Endothelial cell (in vitro differentiated cells): Measurements from ENCODE around the gene ADGRB2. TPM values are rescaled to one million over a fixed set of nuclear protein-coding genes. Genes with fewer than 3 reads are reported as not detected.

Source experiments
- DNase-seq: peaks from one replicate; pipeline ENCODE4 v3.0.0; 2021; ENCODE audit warnings: low spot score
- H3K27ac Mint-ChIP-seq: one replicate; pipeline ENCODE4 v1.8.0; 2021; ENCODE audit warnings: mixed read lengths, inconsistent platforms; ENCODE audit not compliant: unreplicated experiment
- H3K27me3 Mint-ChIP-seq: one replicate; pipeline ENCODE4 v1.8.0; 2021; ENCODE audit warnings: mild to moderate bottlenecking, moderate library complexity, mixed read lengths, inconsistent platforms; ENCODE audit not compliant: unreplicated experiment
- H3K36me3 Mint-ChIP-seq: one replicate; pipeline ENCODE4 v1.8.0; 2021; ENCODE audit warnings: mild to moderate bottlenecking, low read depth, mixed read lengths, inconsistent platforms; ENCODE audit not compliant: unreplicated experiment
- H3K4me1 Mint-ChIP-seq: one replicate; pipeline ENCODE4 v1.8.0; 2021; ENCODE audit warnings: mild to moderate bottlenecking, mixed read lengths, inconsistent platforms; ENCODE audit not compliant: unreplicated experiment
- H3K4me3 Mint-ChIP-seq: one replicate; pipeline ENCODE4 v1.8.0; 2021; ENCODE audit warnings: mild to moderate bottlenecking, mixed read lengths, inconsistent platforms; ENCODE audit not compliant: unreplicated experiment
- H3K9me3 Mint-ChIP-seq: one replicate; pipeline ENCODE4 v1.8.0; 2021; ENCODE audit warnings: mixed read lengths, inconsistent platforms; ENCODE audit not compliant: unreplicated experiment
- total RNA-seq: library from RNA; stranded (reverse); fragmentation: NEBNext Ultra II Directional; extraction: Animal tissue kit (Norgen Biotek cat#: 25700); gene quantifications from one replicate; pipeline ENCODE4 v1.2.1, GENCODE V29; 2021; ENCODE audit not compliant: unreplicated experiment
- TF ChIP-seq, protein P1 (sequence below): fragments of 200-600 bp; sonication (generic); IDR thresholded peaks from one replicate; pipeline ENCODE4 v1.5.0; 2021; ENCODE audit warnings: antibody characterized with exemption; ENCODE audit not compliant: unreplicated experiment

The ADGRB2 gene
- total RNA-seq, 1 donor from 2014 or later: 0.44 TPM

DNA sequence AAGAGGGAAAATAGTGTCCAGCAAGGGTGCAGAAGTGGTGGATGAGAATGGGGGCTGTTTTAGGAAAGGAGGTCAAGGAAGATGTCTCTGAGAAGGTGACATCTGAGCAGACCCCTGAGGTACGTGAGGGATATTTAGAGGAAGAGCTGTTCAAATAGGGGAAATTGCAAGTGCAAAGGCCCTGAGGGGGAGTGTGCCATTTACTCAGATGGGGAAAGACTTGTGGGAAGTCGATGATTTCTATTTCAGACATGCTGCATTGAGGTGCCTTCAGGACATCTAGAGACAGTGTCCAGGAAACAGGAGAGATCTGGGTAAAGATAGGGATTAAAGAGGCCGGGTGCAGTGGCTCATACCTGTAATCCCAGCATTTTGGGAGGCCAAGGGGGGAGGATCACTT, 10.4 kb upstream of the ADGRB2 start:
- Mint-ChIP-seq H3K9me3 (no peaks in the 10 kb centered on the region), H3K27me3 (peaks cover 41% of the 10 kb centered on the region), H3K4me3 (no peak overlapping the region), H3K4me1 (peaks cover 15% of the 10 kb centered on the region), H3K27ac (no peak overlapping the region), H3K36me3 (peaks cover 10% of the 10 kb centered on the region)
- DNase-seq: no peak
- TF ChIP-seq, protein P1, sequence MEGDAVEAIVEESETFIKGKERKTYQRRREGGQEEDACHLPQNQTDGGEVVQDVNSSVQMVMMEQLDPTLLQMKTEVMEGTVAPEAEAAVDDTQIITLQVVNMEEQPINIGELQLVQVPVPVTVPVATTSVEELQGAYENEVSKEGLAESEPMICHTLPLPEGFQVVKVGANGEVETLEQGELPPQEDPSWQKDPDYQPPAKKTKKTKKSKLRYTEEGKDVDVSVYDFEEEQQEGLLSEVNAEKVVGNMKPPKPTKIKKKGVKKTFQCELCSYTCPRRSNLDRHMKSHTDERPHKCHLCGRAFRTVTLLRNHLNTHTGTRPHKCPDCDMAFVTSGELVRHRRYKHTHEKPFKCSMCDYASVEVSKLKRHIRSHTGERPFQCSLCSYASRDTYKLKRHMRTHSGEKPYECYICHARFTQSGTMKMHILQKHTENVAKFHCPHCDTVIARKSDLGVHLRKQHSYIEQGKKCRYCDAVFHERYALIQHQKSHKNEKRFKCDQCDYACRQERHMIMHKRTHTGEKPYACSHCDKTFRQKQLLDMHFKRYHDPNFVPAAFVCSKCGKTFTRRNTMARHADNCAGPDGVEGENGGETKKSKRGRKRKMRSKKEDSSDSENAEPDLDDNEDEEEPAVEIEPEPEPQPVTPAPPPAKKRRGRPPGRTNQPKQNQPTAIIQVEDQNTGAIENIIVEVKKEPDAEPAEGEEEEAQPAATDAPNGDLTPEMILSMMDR: no peak

DNA sequence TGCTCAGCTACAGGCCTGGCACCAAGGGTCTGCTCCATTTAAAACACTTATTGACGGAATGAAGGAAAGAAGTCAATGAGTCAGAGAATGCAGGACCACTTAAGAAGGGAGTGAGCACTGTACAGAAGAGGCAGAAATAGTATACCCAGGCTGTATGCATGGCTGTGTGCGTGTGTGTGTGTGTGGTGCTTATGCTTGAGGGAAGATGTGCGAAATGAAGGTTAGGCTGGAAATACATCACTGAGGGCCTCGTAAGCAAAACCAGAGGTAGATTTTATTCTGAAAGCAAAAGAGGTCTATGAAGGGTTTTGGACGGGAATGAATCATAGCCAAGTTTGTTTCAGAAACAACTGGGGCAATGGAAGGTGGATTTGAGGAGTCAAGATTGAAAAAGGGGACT, 9.7 kb upstream of the ADGRB2 start:
- H3K4me1 Mint-ChIP-seq: peaks cover 15% of the 10 kb centered on the region
- H3K4me3 Mint-ChIP-seq: no peak overlapping the region
- no peak for DNase-seq
- H3K36me3 Mint-ChIP-seq: peaks cover 10% of the 10 kb centered on the region
- no peaks in the 10 kb centered on the region for H3K9me3 Mint-ChIP-seq
- peaks cover 41% of the 10 kb centered on the region for H3K27me3 Mint-ChIP-seq
- no peak overlapping the region for H3K27ac Mint-ChIP-seq
- TF ChIP-seq, protein P1: no peak

DNA sequence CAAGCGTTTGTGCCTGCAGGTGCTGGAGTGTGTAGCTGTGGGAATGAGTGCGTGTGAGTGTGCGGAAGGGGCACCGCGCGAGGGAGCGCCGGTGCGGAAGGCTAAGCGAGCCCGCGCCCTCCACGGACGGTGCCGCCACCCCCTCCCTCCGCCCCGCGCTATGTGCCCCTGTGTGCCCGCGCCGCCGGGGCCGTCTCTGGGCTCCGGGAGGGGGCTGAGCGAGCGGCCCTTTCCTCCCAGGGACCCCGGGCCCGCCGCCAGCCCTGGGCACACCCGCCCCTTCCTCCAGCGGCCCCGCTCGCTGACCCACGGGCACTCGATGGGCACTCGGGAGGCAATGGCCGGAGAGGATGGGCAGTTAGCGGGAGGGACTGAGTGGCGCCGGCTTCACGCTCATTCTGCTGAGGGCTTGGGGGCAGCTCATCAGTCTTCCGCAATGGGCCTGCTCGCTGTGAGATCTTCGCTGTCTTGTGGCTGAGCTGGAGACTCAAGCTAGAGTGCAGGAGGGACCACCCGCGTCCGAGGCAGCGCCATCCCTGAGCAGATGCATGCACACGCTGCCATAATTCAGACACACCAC, 8.6 kb upstream of the ADGRB2 start:
- Mint-ChIP-seq H3K4me1 (peaks cover 15% of the 10 kb centered on the region), H3K9me3 (no peaks in the 10 kb centered on the region), H3K27me3 (peaks cover 39% of the 10 kb centered on the region), H3K27ac (no peak overlapping the region), H3K36me3 (peaks cover 10% of the 10 kb centered on the region), H3K4me3 (peak overlapping the region; percentile 82)
- TF ChIP-seq, protein P1: no peak
- no peak for DNase-seq

DNA sequence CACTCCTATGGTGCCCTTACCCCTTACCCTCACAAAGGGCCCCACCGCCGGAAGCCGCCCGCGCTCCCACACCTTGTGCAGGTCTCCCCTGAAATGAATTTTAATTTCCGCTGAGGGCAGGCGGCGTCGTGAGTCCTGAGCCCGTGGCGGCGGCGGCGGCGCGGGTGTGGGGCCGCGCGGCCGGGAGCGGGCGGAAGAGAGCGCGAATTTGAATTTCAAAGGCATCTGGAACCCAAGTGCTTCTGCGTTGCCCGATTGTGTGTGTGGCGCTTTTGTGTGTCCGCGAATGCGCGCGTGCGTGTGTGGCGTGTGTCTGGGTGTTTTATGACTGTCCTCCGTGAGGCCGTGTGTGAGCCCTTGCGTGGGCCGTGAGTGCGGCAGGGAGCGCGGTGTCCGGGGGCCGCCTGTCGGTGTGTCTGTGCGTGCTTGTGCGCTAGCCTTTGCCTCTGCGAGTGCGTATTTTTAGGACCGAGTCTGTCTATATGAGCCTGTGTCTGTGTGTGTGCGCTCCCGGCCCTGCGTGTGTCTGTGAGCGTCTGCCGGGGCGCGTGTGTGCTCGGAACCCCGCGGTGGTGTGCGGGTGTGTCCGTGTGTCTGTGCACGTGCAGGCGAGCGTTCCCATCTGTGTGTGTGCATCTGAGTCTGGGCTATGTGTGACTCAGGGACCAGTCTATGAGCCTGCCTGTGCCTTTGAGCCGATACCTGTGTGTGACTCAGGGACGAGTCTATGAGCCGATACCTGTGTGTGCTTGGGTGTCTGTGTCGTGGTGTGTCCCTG, 7.9 kb upstream of the ADGRB2 start:
- Mint-ChIP-seq H3K36me3 (peaks cover 10% of the 10 kb centered on the region), H3K4me3 (peak overlapping the region; percentile 82), H3K27me3 (peaks cover 36% of the 10 kb centered on the region), H3K9me3 (no peaks in the 10 kb centered on the region), H3K27ac (peak overlapping the region; percentile 67), H3K4me1 (peaks cover 15% of the 10 kb centered on the region)
- TF ChIP-seq, protein P1: no peak
- no peak for DNase-seq

DNA sequence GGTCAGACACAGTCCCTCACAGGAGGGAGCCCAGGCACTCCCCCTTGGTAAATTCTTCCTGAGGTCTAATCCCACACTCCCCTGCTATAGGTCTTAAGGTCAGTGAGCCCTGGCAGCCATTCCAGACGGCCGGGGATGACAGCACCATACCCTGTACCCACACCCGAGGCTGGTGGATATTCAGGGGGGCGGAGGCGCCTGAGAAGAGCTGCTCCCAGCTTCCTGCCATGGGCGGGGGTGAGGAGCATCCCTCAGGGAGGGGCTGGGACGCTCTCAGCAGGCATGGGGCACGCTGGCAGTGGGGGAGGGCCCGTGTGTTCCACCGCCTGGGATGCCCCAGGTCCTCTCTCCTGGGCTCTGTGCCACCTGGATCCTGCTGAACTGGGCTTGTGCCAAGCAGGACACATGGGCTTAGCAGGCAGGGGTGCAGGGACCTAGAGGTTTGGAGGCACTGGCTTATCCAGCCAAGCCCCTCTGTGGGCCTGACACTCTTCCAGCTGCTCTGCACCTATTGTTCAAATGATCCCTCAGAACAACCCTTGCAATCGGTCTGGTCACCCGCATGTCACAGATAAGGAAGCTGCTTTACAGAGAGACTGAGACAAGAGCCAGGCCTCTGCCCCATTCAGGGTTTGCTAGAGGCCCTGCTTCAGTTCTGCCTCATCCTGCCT, 5.7 kb upstream of the ADGRB2 start:
- TF ChIP-seq, protein P1: no peak
- Mint-ChIP-seq H3K9me3 (no peaks in the 10 kb centered on the region), H3K27me3 (peaks cover 30% of the 10 kb centered on the region), H3K36me3 (peaks cover 10% of the 10 kb centered on the region), H3K4me3 (no peak overlapping the region), H3K4me1 (peaks cover 15% of the 10 kb centered on the region), H3K27ac (no peak overlapping the region)
- DNase-seq: no peak
